Caki2 (cell line): ENCODE data around the gene POLR1B. TPM values are rescaled to one million over a fixed set of nuclear protein-coding genes. Genes with fewer than 3 reads are reported as not detected.
"Not testable (repeated sequence)": the region's sequence is repeated elsewhere in the genome, so short reads cannot be mapped to it uniquely, and the experiment has no call there.

Experiments used
- DNase-seq: peaks from one replicate; pipeline ENCODE4 v3.0.0-alpha.2; 2015; ENCODE audit warnings: low read depth
- in situ Hi-C: cut with HindIII; loops from 2 replicates; pipeline ENCODE4 v1.10.0; 2016; ENCODE audit warnings: low sequenced_read_pairs, low pct_unique_long_range_greater_than_20kb, mixed read lengths
- total RNA-seq: library from RNA; depleted of rRNA; stranded (reverse); fragments of >200 nt; shearing (Covaris generic); gene quantifications from 2 replicates; pipeline ENCODE4 v1.2.3, GENCODE V29; 2014; ENCODE audit warnings: low replicate concordance

POLR1B gene
- total RNA-seq, 1 experiment from 2014 or later, result 19.3 TPM

- in situ Hi-C loops, result no loop called here
- DNase-seq, result no peak
Observed at GRCh38 chr2:112534826-112535225, 7.4 kb upstream of the POLR1B start.

DNA sequence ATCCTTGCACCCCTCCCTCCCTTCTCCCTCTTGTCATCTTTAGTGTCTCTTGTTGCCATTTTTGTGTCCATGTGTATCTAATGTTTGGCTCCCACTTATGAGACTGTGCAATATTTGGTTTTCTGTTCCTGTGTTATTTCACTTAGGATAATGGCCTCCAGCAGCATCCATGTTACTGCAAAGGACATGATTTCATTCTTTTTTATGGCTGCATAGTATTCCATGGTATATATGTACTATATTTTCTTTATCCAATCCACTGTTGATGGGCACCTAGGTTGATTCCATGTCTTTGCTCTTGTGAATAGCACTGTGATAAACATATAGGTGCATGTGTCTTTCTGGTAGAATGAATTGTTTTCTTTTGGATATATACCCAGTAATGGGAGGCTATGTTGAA lies 5.6 kb upstream of the POLR1B start:
- DNase-seq, in situ Hi-C loops: not testable (repeated sequence)

GRCh38 chr2:112539306-112539705 lies 3.0 kb upstream of the POLR1B start:
- no peak for DNase-seq
- in situ Hi-C loops, result no loop called here

GRCh38 chr2:112540906-112541305 lies 1.4 kb upstream of the POLR1B start:
- in situ Hi-C loops, result no loop called here
- DNase-seq, result no peak

DNA sequence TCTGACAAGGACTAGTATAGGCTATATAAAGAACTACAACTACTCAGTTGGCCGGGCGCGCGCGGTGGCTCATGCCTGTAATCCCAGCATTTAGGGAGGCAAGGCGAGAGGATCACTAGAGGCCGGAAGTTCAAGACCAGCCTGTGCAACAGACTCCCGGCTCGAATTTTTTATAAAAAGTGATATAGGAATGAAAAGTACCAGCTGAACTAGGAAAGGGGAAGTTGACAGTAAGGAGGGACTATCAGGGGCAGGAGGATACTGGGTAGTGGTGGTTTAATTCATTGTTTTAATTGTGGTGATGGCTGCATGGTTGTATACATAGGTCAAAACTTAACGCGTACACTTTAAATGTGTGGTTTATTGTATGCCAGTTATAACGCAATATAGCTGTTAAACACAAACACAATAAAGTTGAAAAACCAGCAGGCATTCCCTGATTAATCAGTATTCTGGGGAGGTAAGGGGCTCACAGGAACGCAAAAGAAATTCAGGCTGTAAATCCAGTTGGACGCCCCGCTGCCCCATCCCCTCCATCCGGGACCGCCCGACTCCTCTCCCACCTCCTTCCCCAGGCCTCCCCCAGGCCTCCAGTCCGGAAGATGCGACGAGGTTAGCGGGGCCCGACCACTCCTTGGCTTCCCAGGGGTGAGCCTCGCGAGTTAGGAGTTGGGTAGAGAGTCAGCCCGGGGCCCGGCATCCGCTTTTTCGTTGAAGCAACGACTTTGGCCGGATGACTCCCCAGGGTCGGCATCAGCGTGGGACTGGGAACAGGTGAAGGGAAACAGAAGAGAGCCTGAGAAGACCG lies 746 bp upstream of the POLR1B start:
- no peak for DNase-seq
- in situ Hi-C loops, result no loop called here

DNA sequence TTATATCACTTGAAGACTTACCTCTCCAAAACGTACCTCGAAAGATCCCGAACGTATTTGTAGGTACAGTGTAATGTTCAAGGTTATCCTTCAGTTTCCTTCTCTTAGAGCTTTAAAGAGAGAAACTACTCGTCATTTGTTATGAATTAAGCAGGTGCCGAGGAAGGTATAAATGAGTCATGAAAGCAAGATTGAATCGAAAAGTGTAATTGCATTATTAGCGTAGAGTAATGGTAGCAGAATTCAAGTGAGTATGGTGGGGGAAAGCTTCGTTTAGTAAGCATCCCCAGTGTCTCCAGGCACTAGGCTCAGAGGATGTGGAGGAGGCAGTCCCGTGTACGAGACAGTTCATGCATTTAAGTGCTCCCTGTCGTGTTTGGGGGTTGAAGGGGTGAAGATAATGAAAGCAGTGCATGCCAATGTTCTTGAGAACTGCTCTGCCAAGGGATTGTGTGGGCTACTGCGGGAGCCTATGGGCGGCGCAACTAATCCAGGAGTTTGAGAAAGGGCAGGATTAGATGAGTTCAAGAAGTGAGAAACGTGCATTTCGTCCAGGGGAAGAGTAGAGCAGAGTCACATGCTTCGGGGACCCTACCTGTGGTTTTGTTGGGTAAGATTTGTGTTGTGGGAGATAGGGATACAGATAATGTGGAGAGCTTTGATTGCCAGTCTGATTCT lies 858 bp downstream of the POLR1B start:
- peak; percentile 41 for DNase-seq
- in situ Hi-C loops, result no loop called here

GRCh38 chr2:112547333-112547732 lies 5.1 kb downstream of the POLR1B start:
- peak; percentile 85 for DNase-seq
- in situ Hi-C loops, result no loop called here

DNA sequence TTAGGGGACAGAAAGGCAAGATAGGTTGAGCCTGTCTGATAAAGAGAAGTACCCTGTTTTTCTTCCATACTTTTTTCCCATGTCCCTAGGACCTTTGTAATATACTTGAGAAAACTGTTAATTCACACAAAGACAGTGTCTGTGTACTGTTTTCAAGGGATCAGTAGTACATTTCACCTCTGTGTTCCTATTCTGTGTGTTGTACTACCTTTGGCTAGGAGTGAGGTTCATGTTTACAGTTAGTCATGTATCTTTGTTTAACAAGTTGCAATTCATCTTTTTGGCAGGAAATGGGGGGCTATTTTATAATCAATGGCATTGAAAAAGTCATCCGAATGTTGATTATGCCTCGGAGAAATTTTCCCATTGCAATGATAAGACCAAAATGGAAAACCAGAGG lies 6.7 kb downstream of the POLR1B start:
- in situ Hi-C loops, result no loop called here
- no peak for DNase-seq

DNA sequence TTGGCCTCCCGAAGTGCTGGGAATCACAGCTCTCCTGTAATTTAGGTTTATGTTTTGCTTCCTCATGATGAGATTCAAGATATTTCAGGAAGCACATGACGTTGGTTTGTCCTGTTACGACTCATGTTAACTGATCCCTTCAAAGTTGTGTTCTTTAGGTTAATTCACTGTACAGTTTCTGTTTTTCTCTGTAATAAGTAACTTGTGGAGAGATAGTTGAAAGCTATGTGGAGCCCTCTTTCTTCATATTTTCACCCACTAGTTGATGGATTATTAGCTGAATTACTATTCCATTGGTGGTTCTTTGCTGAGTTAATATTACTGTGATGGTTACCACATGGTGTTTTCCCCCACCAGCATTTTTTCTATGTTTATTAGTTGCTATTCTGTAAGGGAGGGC lies 23.8 kb downstream of the POLR1B start:
- in situ Hi-C loops, result no loop called here
- DNase-seq, result peak; percentile 69

DNA sequence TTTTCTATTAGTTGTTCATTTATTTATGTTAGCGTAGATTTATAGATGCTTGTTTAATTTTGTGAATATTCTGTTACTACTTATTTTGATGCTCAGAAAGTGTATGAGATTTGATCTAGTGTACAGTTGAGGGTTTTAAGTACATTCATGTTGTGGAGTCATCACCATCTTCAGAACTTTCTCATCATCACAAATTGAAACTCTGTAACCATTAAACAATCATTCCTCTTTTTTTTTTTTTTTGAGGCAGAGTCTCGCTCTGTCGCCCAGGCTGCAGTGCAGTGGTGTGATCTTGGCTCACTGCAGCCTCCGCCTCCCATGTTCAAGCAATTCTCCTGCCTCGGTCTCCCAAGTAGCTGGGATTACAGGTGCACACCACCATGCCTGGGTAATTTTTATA lies 24.2 kb downstream of the POLR1B start:
- in situ Hi-C loops, result not testable (repeated sequence)

GRCh38 chr2:112572005-112572404 lies 29.7 kb downstream of the POLR1B start:
- in situ Hi-C loops, result no loop called here
- DNase-seq, result no peak

More for the DNA sequence above, 24.2 kb downstream of the POLR1B start:
- DNase-seq, result not testable (repeated sequence)

GRCh38 chr2:112577756-112578155 lies 35.5 kb downstream of the POLR1B start:
- in situ Hi-C loops, result no loop called here
- DNase-seq, result peak; percentile 20

DNA sequence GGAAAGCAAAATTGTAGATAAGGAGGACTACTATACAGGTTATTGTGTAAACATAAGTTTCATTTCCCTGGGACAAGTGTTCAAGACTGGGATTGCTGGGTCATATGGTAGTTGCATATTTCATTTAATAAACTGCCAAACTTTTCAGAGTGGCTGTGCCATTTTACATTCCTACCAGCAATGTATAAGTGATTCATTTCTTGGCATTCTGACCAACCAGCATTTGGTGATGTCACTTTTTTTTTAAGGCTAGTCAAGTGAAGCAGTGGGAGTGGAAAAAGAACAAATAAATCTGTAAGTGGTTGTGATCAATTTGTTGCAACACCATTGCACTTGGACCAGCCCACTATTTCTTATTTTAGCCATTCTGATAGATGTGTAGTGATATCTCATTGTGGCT lies 37.0 kb downstream of the POLR1B start:
- in situ Hi-C loops, result no loop called here
- DNase-seq, result peak; percentile 78

DNA sequence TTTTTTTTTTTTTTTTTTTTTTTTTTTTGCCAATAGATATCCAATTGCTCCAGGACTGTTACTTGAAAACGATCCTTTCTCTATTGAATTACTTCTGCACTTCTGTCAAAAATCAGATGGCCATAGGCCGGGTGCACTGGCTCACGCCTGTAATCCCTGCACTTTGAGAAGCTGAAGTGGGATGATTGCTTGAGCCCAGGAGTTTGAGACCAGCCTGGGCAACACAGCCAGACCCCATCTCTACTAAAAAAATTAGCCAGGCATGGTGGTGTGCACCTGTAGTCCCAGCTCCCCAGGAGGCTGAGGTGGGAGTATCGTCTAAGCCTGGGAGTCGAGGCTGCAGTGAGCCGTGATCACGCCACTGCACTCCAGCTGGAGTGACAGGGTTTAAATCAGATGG lies 37.8 kb downstream of the POLR1B start:
- DNase-seq, result no peak
- in situ Hi-C loops, result no loop called here

DNA sequence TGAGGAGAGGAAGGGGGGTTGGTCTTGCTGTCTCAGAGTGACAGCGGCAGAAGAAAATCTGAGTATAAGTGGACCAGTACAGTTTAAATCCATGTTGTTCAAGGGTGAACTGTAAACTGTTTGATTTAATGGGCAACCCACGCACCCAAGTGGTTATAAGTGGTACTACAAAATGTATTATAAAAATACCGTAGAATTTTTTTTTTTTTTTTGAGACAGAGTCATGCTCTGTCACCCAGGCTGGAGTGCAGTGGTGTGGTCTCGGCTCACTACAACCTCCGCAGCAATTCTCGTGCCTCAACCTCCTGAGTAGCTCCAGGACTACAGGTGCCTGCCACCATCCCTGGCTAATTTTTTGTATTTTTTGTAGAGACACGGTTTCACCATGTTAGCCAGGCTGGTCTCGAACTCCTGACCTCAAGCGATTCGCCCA lies 40.1 kb downstream of the POLR1B start:
- in situ Hi-C loops, result no loop called here

GRCh38 chr2:112583497-112584133 lies 41.4 kb downstream of the POLR1B start:
- peak; percentile 70 for DNase-seq
- in situ Hi-C loops, result no loop called here

More for the DNA sequence above, 40.1 kb downstream of the POLR1B start:
- peak; percentile 84 for DNase-seq

GRCh38 chr2:112584134-112584890 lies 42.0 kb downstream of the POLR1B start, which contains the start of gene CHCHD5:
TSS of gene CHCHD5 (plus strand) at chr2:112584609. CDS start at chr2:112584648, 39 bp downstream.
- in situ Hi-C loops, result no loop called here
- DNase-seq, result peak; percentile 98

- in situ Hi-C loops, result no loop called here
- no peak for DNase-seq
Observed at GRCh38 chr2:112584891-112585250, 42.6 kb downstream of the POLR1B start.
